Epithelial cell of esophagus (primary cell): ENCODE data around the gene PRKAR2B.
A peak's percentile ranks its signal among the peaks of the same experiment; 100 is the strongest.
"Not testable (repeated sequence)": the region's sequence is repeated elsewhere in the genome, so short reads cannot be mapped to it uniquely, and the experiment has no call there.

Experiments
- DNase-seq: peaks from one replicate; pipeline ENCODE4 v3.0.0; 2010; ENCODE audit warnings: low read depth
- H3K4me3 ChIP-seq: 2 replicates; pipeline ENCODE4 v1.5.1; 2011; ENCODE audit warnings: mild to moderate bottlenecking, low read length, control low read depth
- TF ChIP-seq, protein P1 (sequence below): IDR thresholded peaks from 2 replicates; pipeline ENCODE4 v1.5.1; 2011; ENCODE audit warnings: low read depth, mild to moderate bottlenecking, low read length, control low read depth, inconsistent platforms; ENCODE audit not compliant: insufficient read depth; ENCODE audit errors: missing control alignments

The PRKAR2B gene

DNA sequence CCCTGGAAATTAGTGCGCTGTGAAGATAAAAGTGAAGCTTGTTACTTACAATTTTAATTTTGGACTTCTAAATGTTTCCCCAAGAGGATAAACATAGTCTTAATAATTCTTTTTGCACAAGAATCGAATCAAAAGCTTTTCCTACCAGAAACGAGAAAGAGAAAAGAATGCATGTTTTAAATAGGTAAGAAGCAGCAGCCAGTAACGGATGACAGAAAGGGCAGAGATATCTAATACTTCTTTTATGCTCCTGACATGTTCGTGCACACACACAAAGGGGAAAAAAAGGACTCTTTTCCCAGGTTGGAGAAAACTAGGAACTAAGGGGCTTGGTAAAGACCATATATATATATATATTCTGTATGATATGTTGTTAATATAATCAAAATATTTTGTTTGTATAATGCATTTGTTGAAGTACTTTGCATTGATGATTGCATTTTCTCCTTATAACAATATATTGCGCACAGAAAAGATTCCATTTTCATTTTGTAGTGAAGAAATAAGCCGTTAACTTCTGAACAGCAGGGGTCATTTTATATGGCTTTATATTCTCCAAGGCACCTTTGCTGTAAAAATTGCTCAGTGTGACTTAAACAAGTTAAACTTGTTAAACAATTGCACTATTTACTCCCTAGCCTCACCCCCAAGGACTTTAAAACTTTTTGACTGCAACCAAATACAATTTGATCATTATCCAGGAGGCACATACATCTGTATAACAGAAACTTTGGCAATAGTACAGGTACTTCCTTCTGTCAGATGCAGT is 2.2 kb downstream of the PRKAR2B start:
- TF ChIP-seq, protein P1, sequence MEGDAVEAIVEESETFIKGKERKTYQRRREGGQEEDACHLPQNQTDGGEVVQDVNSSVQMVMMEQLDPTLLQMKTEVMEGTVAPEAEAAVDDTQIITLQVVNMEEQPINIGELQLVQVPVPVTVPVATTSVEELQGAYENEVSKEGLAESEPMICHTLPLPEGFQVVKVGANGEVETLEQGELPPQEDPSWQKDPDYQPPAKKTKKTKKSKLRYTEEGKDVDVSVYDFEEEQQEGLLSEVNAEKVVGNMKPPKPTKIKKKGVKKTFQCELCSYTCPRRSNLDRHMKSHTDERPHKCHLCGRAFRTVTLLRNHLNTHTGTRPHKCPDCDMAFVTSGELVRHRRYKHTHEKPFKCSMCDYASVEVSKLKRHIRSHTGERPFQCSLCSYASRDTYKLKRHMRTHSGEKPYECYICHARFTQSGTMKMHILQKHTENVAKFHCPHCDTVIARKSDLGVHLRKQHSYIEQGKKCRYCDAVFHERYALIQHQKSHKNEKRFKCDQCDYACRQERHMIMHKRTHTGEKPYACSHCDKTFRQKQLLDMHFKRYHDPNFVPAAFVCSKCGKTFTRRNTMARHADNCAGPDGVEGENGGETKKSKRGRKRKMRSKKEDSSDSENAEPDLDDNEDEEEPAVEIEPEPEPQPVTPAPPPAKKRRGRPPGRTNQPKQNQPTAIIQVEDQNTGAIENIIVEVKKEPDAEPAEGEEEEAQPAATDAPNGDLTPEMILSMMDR = no peak
- DNase-seq = no peak
- H3K4me3 ChIP-seq = no peak overlapping the region

DNA sequence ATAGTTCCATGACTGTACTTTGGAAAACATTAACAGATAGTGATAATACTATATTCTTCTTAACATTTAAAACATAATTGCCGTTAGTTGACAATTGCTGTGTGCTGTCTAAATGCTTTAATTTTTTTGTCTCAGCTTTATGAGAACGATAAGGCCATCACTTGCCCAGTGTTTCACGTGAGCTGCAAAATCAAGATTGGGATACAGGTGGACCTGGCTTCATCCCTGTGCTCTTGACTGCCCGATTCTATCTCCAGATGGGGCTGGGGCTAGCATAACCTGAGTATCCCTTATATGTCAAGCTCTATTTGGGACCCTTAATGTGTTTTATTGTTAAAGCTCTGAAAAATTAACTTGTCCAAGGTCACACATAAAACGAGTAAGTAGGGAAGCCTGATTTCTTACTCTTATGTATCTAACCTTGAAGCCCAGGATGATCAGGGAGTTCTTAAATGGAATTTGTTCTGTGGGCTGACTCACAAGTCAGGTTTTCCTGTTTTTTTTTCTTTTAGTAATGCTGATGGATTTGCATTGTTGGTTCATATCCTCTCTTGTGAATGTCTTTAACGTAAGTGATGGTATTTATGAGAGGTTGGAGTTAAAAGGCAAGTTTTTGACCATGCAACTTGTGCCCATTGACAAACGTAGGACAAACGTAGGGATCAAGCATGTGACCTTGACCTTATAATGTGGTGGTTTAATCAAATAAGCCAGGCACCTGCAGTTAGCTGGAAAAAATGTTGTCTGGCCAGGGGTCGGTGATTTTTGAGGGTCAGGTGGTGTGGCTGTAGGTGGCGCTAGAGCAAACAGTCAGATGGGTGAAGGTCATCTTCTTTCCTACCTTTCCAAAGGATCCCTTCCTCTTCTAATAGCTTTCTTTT is 3.6 kb downstream of the PRKAR2B start:
- TF ChIP-seq, protein P1 = no peak
- no peak overlapping the region for H3K4me3 ChIP-seq
- DNase-seq = peak; percentile 3

DNA sequence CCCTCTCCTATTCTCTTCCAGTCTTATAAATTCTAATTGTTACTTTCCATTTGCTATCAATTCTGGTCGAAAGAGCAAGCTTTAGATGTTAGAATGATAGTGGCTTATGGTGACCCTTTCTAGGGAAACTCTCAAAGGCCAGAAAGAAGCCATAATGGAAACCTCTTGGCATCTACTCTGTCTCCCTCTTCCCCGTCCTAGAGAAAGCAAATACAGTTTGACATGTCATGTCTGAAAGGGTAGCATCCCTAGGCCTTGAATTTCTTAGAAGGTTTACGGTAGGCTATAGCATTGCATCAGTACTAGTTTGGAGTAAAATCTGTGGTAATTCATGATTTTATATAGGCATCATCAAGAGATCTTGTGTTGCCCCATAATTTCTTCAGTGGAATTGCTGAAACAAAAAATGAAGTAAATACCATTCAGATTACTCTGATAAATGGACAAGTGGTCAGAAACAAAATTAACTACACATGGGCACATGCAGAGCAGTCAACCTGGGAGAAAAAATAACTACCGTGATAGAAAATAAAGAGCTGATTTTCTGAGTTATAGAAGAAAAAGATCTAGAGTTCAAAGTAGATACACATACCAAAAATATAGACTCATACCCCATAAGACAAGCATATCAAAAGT is 4.4 kb downstream of the PRKAR2B start:
- no peak overlapping the region for H3K4me3 ChIP-seq
- no peak for DNase-seq
- TF ChIP-seq, protein P1 = no peak

DNA sequence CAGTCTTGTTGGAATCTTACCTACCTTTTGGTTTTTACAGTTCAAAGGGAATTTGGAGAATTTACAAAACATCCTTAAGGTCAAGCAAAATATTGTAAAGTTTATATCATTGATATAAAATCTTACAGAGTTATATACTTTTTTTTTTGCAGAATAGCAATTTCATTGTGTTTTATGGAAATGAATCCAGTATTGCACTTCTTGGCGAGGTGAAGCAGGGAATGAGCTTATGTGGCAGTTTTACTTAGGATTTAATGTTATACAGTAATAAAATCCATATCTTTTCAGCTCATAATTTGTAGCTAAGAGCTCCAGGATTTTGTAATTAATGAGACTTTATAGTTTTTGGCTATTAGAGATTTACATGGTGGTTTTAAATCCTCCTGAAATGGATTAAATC is 5.0 kb downstream of the PRKAR2B start:
- DNase-seq = no peak
- TF ChIP-seq, protein P1 = no peak
- H3K4me3 ChIP-seq = no peak overlapping the region

DNA sequence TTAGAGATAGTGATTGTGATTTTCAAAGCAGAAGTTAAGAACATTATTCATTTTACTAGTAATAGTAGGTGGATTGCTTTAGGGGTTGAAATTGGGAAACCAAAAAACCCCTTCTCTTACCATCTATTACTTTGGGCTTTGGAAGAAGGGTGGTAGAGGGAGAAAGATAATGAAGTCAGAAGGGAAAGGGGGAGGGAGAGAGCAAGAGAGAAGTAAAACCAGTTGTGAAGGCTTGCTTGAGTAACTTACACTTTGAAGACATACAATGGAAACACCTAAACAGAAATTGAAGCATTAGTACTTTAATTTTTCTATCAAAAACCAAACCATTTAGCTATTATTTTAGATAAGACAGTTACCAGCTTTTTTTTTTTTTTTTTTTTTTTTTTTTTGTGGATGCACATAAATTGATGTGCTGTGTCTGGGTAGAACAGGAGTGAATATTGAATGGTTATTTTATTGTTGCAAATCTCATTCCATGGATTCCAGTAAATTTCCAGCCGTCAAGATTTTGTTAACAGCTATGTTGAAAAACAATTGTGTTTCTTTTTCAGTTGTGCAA is 5.5 kb downstream of the PRKAR2B start:
- no peak overlapping the region for H3K4me3 ChIP-seq
- DNase-seq = no peak
- TF ChIP-seq, protein P1 = no peak

DNA sequence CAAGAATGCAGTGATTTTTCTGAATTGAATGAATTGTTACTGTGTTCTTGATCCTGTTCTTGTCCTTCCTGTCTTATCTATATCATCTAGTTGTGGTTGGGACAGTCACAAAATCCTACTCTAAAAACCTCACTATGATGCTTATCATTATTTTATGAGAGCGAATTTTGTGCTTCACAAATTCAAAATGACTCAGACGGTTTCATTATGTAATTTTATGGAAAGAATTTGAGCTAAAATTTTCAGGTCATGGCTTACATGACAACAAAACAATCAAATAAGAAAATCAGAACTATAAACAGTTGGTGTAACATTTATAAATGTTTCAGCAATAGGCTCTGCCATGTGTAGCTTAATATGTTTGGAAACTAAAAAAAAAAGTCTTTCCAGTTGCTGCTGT is 6.9 kb downstream of the PRKAR2B start:
- TF ChIP-seq, protein P1 = no peak
- no peak overlapping the region for H3K4me3 ChIP-seq
- no peak for DNase-seq

DNA sequence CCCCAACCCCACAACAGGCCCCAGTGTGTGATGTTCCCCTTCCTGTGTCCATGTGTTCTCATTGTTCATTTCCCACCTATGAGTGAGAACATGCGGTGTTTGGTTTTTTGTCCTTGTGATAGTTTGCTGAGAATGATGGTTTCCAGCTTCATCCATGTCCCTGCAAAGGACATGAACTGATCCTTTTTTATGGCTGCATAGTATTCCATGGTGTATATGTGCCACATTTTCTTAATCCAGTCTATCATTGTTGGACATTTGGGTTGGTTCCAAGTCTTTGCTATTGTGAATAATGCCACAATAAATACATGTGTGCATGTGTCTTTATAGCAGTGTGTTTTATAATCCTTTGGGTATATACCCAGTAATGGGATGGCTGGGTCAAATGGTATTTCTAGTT is 10.5 kb downstream of the PRKAR2B start:
- not testable (repeated sequence) for H3K4me3 ChIP-seq, DNase-seq

DNA sequence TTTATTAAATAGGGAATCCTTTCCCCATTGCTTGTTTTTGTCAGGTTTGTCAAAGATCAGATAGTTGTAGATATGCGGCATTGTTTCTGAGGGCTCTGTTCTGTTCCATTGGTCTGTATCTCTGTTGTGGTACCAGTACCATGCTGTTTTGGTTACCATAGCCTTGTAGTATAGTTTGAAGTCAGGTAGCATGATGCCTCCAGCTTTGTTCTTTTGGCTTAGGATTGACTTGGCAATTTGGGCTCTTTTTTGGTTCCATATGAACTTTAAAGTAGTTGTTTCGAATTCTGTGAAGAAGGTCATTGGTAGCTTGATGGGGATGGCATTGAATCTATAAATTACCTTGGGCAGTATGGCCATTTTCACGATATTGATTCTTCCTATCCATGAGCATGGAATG is 11.6 kb downstream of the PRKAR2B start:
- H3K4me3 ChIP-seq, DNase-seq: not testable (repeated sequence)
